HG02840 (cell line): ENCODE measurements around the gene ACTG2.
A peak's percentile ranks its signal among the peaks of the same experiment; 100 is the strongest.

Source experiments
- ATAC-seq: cut with Tn5 transposase; IDR thresholded peaks from one replicate; pipeline ENCODE4 v1.9.1; 2021; ENCODE audit warnings: mild to moderate bottlenecking, moderate library complexity, moderate number of reproducible peaks; ENCODE audit not compliant: unreplicated experiment, low FRiP score

Gene ACTG2

GRCh38 chr2:73911548-73912208 lies 18.9 kb downstream of the ACTG2 start:
- no peak for ATAC-seq

GRCh38 chr2:73913414-73914054 lies 20.7 kb downstream of the ACTG2 start:
- ATAC-seq: no peak

DNA sequence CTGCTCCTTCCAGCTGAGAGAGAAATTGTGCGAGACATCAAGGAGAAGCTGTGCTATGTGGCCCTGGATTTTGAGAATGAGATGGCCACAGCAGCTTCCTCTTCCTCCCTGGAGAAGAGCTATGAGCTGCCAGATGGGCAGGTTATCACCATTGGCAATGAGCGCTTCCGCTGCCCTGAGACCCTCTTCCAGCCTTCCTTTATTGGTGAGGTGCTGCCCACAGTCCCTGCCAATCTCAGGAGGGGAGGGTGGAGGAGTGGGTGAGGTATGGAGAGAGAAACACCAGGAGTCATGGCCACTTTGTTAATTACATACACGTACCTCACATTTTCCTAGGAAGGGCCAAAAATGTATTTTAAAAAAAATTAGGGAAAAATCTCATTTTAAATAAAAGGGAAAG lies 21.9 kb downstream of the ACTG2 start:
- ATAC-seq: no peak

DNA sequence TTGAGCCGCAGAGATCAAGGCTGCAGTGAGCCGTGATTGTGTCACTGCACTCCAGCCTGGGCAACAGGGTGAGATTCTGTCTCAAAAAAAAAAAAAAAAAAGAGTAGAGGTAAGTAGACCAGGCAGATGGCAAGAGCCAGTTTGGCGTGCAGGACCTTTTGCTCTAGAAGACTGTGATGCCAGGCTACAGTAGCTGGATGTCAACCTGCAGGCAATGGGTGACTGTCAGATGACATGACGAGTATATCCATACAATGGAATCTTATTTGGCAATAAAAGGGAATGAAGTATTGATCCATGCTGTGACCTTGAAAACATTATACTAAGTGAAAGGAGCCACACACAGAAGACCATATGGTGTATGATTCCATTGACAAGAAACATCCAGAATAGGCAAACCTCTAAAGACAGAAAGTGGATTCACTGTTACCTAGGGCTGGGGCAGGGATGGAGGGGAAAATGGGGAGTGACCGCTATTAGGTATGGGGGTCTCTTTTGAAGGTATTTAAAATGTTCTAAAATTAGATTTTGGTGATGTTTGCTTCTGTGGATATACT lies 22.7 kb downstream of the ACTG2 start:
- ATAC-seq: no peak

GRCh38 chr2:73916666-73917065 lies 23.9 kb downstream of the ACTG2 start:
- no peak for ATAC-seq

DNA sequence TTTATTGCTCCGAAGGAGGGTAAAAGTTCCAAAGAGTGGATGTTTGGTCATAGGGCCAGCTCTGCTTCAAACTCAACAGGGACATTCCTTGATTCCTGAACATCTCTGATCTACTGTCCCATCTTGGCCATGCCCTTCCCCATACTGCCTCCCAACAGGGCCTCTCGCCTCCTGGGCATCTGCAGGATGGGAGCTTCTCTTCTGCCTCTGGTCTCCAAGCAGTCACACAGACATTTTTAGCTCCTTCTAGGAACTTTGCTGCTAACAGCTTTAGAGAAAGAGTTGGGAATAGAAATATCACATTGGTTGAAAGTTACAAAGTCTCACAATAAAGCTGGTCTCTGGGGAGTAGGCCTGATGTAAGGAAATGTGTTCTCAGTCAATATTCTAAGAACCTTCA lies 24.5 kb downstream of the ACTG2 start:
- ATAC-seq: no peak

GRCh38 chr2:73917696-73918207 lies 24.9 kb downstream of the ACTG2 start:
- ATAC-seq: no peak

GRCh38 chr2:73918856-73919255 lies 26.0 kb downstream of the ACTG2 start:
- no peak for ATAC-seq

DNA sequence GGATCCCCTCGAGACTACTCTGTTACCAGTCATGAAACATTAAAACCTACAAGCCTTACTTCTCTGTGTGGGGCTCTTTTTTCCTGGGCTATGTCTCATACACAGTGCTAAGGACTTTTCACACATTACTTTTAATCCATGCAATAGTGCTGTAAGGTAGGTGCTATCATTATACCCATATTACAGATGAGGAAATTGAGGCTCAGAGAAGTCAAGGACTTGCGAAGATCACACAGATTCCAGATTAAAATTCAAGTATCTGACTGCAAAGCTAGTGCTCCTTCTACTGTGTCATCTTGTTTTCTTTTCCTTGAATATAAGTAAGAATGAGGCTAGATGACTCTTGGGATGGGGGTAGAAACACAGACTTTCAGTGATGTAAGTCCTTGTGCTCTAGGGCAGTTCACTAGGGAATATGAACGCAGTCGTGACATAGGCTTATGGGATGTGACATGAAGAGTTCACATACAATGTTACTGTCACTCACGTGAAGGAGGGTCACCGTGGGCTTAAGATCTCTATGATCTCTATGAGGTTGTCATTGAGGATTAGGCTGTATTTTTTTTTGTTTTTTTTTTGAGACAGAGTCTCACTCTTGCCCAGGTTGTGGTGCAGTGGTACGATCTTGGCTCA lies 26.9 kb downstream of the ACTG2 start:
- ATAC-seq: no peak

DNA sequence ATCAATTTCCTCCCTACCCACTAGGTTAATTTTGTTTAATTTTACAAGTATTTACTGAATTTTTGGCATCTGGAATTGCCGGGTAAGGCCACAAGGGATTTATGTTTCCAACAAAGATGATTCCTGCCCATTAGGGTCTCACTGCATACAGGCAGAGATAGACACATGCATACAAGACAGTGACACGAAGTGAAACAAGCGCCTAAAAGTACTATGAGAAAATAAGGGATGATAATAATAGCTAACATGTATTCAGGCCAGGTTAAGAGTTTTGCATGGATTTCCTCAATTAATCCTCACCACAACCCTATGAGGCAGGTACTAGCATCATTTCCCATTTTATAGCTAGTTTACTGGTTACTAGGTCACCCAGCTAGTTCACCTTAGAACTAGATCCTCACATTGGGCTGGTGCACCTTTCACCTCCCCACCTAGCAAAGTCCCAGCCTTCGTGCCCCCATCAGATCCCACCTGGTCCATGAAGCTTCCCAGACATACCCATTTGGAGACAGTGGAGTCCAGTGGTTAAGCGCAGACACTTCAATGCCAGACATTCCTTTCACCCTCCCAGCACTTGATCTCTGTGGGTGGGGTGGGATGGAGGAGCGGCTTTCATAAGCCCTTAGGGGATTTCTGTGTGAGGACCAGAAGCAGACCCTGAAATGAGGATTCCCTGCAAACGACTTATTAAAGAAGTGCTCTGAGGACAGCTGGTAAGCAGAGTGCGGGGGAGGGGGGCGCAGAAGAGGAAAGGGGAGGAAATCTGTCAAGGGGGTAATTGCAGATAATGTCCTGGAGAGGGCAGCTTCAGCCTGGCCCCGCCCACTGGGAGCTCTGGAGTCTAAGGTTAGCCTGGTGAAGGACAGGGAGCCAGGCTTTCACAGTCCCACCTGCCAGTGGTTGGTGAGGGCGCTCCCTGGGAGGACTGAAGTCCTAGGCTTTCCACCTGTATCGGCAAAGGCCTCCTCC lies 28.1 kb downstream of the ACTG2 start:
- ATAC-seq: no peak

DNA sequence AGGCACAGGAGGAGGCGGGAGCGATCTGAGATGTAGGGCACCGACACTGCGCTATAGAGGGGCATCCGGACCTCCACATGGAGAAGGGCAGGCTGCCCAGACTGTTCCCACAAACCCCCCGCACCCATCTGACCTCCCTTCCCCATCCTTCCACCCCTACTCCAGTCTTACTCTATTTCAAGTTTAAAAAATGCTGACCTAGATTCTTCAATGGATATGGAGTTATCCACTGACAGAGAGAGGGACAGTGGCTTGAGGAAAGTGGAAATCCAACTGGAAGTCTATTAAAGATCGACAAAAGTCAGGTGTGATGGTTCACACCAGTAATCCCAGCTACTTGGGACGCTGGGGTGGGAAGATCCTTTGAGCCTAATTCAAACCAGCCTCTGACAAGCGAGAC lies 28.8 kb downstream of the ACTG2 start:
- ATAC-seq: no peak

DNA sequence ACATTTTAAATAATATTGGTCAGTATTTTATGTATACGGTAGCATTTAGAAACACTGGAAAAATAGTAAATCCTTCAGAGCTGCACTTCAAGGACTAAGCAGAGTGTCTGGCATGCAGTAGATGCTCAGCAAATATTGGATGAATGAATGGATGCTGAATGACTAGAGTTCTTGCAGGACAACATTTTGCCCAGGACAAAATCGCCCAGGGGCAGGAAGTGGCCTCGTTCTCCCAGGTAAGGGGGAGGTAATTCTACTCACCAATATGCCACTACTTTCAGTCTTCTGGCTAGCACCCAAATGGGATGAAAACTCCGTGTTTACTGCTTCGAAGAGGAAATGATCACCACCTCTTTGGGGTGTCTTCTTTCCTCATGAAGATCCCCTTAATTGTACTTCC lies 29.9 kb downstream of the ACTG2 start:
- ATAC-seq: no peak

DNA sequence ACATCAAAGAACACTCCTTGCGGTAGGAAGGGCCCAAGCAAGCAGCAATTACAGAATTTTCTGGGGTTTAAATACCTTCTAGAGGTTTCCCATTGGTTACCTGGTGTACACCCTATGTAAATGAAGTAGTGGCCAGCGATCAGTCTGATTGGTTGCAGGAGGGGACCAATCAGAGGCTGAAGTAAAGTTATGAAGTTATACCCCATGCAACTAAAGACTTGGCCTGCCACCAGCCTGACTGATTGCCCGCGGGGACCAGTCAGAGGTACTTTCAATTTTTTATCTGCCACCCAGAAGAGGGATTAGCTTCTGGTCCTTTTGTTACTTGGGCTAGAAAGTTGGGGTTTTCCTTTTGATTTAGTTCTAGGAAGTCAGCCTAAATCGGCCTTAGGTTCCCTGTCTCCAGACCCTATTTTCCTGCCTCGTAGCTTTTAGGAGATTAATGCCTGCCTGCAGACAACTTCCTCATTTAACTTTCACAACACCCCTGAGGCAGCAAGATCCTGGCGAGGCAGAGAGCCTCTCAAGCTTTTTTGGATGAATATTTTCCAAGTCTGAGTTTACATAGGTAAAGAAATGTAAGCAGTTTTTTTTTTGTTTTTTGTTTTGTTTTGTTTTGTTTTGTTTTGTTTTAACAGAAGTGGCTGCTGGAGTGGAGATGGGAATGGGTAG lies 32.4 kb downstream of the ACTG2 start:
- ATAC-seq: no peak

DNA sequence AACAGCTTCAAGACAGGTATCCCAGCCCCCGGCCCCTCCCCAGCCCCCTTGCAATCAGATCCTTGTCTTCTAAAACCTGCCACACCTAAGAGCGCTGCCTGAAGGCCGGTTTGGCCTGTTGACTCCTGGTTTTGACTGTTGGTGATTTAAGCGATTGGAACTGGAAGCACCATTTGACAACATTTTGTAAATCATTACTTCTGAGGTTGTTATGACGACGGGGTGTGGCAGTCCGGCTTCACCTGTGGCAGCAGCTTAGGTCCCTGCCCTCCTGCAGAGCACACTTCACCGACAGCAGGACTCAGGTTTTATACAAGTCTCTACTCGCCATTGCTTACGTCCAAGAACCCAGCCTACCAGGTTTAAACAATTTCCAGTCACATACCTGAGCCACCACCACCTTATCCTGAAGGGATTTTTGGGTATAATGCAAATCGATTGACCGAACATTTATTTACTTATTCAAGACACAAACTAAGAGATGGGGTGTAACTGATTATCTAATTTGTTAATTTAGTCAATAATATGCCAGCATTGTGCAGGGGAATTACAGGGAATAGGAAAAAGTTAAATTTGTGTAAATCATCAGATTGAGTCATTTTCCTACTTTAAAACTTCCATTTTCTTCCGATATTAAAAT lies 33.2 kb downstream of the ACTG2 start:
- no peak for ATAC-seq

GRCh38 chr2:73926493-73927327 lies 33.9 kb downstream of the ACTG2 start, which contains the start of gene DGUOK:
DGUOK (plus strand) TSS chr2:73926880; CDS start chr2:73926911, 31 bp downstream.
- ATAC-seq: peak; percentile 99

DNA sequence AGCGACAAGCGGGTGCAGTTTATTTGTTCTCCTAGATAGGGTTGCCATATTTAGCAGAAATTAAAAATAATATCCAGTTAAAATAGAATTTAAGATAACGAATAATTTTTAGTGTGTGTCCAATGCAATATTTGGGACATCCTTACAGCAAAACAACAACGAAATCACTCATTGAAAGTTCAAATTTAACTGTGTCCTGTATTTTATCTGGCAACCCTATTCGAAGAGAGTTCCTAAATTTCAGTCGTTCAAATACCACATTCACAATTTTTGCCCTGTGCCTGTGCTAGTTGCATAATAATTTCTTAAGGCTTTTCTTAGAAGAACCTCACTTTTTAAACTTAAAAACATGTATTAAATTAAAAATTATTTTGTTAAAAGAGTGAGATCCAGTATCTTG lies 34.5 kb downstream of the ACTG2 start:
- ATAC-seq: no peak

DNA sequence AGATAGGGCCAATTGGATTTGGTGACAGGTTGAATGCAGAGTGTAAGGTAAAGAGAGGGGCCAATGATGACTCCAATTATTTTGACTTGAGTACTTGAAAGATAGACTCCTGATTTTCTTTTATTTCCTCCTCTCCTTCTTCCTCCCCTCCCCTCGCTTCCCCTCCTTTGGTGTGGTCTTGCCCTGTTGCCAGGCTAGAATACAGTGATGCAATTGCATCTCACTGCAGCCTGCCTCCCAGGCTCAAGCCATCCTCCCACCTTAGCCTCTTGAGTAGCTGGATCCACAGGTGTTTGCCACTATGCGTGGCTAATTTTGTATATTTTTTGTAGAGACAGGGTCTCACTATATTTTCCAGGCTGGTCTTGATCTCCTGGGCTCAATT lies 36.1 kb downstream of the ACTG2 start:
- ATAC-seq: no peak

DNA sequence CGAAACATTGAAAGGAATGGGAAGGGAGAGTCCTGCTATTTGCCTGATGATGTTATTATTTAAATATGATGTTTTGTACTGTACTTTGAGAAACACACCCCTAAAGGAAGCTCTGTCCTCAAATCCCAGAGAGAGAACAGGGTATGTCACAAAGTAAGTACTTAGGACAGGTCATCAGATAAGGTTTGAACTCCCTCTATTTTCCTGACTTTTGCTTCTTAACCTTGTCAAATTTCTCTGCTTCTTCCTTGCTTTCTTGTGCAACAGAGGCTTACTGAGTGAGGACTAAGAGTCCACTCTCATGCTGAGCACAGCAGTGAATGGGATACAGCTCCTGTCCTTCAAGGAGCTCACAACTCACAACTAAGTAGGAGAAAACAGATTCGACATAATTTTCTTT lies 37.6 kb downstream of the ACTG2 start:
- ATAC-seq: no peak
